NOMO-1 treated with dmso at 0.1 percent for 144 hours (cell line): ENCODE measurements around the gene LIMS1.

Source experiments
- DNase-seq: peaks from one replicate; lab custom pipeline; 2025; ENCODE audit not compliant: unreplicated experiment; lab: John Stamatoyannopoulos, UW

Gene LIMS1

DNA sequence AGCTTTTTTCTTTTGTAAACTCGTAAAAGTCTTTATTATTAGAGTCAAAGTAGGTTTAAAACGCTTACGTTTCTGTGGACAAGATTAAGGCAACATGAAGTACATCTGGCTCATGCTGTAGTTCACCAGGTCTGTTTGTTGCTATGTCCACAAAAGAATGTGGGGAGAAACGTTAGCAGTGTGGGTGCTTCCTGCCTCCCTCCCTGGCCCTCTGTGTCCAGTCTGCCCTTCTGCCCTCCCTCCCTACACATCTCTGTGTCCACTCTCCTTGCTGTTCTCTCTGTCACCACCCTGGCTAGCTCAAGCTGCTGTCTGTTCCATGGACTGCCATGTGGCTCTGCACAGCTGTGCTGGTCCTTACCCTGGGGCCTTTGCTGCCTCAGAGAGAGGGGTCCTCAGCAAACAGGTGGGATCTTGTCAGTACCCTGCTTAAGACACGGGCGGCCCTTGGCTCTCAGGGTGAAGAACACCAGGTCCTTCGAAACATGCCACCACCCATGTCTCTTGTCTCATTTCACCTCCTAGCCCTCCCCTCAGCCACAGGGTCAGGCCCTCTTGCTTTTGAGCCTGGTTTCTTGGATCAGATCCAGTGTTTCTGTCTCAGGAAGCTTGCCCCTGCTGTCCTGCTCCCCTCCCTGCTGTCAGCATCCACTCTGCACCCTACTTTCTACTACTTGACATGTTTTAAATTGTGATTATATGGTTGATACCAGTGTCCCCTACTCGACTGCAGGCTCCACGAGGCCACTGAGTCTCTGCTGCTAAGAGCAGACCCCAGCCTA, 79.2 kb downstream of the LIMS1 start:
- DNase-seq: no peak

GRCh38 chr2:108614043-108614545, 79.8 kb downstream of the LIMS1 start:
- no peak for DNase-seq

- no peak for DNase-seq
Observed at GRCh38 chr2:108614659-108615058, 80.4 kb downstream of the LIMS1 start.

DNA sequence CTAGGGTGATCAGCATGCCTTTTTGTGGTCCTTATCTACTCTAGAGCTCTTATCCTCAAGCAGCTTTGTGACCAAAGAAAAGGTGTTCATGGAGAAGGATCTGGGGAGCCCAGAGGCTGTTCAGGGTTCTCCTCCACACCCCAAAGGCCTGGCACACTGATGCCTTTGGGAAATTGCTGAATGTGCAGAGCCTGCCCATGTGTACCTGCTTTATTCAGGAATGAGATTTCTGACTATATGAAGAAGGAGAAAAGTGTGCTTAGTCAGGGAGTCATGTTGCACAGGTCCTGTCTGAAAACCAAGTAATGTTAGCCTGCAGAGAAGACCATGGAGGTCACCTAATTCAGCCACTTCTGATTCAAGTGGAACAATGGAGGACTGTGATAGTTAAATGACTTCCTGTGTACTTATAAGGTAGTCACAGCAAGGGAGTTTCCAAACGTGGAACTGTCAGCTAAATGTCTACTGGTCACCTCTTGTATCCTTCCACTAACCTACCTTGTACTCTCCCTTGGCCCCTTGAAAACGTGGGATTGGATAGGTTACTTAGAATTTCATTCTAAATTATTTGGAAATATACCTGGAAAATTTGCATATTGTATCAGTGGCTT, 81.3 kb downstream of the LIMS1 start:
- no peak for DNase-seq

- no peak for DNase-seq
Observed at GRCh38 chr2:108616318-108616717, 82.0 kb downstream of the LIMS1 start.

- no peak for DNase-seq
Observed at GRCh38 chr2:108616751-108617161, 82.5 kb downstream of the LIMS1 start.

DNA sequence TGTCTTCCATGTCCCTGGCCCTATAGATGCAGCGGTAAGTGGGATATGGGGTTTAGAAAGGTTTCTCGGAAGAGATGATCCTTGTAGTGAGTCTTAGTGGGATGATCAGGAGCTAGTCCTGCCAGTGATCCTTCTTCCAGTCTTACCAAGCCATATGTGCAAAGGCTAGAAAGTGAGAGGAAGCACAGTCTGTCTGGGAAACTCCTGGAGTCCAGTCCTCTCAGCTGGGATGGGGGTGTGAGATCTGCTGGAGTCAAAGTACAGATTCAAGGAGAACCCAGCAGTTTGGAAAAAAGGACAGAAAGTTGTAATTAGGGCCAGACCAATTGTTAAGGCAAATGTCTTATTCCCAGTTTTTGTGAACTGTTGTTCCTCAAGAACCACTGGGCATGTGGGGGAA, 83.3 kb downstream of the LIMS1 start:
- DNase-seq: no peak

DNA sequence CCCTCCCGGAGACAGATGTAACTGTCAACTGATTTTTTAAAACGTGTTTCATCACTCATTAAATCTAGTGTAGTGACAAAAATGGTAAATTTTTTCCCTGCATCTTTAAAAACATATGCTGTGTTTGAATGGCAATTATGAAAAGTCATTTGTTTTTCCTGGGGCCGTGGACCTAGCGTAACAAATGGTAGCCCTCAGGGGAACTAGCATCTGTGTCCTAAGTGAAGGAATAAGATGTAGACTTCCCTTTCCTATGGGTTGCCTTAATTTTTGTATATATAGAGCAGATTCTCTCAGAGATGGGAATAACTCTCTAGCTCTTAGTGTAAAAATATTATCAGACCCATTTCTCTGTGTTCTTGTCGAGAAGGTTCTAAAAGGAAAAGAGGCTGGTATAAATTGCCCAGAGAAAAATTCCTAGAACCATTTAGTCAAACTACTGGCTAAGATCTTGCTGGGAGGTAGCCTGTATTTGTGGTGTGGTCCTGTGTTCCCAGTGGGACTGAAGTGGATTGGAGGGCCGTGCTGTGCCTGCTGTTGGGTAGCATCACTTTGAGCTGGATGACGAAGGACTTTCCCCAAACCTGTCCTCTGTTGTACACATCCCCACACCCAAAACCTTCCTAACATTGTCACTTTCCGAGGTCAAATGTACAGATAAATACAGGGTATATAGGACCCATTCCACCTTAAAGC, 85.8 kb downstream of the LIMS1 start:
- no peak for DNase-seq

- DNase-seq: no peak
Observed at GRCh38 chr2:108620656-108621055, 86.4 kb downstream of the LIMS1 start.

DNA sequence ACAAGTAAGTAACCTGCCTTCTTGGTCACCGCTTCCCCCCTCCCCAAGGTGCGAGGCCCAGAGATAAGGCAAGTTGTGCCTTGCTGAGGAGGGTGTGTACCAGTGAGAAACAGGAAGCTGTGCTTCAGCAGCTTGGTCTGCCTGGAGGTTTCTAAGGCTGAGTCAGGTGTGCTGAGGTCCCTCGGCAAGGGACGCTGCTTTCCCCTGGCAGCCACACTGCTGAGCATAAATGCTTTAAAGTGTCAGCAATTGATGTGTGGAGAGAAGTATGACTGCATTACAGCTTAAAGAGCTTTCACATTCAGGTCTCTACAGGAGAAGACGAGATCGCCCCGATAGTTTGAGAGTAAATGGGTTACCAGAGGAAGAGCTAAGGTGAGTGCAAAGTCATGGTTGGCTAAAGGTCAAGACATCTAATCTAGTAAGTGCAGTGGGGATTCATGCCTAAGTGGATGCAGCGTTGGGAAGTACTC, 86.9 kb downstream of the LIMS1 start:
- DNase-seq: peak; percentile 15

- no peak for DNase-seq
Observed at GRCh38 chr2:108621687-108622681, 87.7 kb downstream of the LIMS1 start.

DNA sequence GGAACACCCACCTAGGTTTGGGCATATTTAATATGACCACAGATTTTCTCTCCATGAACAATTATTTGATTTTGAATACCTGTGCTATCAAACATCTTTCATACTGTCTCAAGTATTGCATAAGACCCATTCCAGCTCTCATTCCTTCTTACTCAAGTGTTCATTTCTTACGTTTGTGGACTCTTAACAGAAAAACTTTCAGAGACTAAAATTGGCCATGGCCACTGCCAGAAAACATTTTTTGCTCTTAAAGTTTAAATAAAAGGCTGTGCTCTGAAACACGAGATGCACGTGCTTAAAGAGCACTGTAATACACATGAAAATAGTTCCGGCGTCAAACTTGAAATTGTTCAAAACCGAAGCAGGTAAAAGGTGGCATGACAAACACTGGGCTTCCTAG, 89.3 kb downstream of the LIMS1 start:
- no peak for DNase-seq

DNA sequence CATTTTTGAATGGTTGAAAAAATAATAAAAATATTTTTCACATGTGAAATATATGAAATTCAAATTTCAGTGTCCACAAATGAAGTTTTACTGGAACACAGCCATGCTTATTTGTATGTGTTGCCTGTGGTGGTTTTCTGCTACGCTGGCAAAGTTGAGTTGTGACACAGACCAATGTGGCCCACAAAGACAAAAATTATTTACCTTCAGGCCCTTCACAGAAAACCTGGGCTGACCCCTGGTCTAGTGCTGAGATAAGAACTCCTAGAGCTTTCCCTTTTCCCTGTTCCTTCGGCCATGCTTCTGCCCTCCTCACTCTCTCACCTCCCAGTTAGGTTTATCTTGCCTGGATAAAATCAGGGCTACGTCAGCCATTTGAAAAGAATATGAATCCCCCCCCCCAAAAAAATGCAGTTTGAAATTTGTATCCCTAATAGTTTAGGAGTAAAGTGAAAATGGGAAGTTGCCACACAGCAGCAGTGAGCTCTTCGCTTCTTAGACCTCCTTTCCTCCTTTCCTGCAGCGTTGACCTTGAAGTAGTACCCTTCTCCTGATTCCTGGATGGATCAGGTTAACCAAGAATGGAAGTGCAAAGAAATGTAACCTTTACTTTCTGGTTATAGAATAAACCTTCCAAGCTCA, 91.0 kb downstream of the LIMS1 start:
- no peak for DNase-seq

- no peak for DNase-seq
Observed at GRCh38 chr2:108625828-108626195, 91.5 kb downstream of the LIMS1 start.

DNA sequence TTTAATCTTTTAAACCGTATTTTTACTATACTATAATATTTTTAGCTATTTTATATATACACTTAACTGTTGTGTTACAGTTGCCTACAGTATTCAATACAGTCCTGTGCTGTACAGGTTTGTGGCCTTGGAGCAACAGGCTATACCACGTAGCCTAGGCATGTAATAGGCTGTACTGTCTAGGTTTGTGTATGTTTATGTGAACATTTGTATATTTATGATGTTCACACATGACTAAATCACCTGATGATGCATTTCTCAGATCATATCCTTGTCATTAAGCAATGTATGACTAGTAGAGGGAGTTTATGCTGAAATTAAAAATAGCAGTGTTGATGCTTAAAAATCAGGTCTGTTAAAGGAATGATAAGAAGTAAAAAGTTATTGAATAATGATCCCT, 92.7 kb downstream of the LIMS1 start:
- no peak for DNase-seq

DNA sequence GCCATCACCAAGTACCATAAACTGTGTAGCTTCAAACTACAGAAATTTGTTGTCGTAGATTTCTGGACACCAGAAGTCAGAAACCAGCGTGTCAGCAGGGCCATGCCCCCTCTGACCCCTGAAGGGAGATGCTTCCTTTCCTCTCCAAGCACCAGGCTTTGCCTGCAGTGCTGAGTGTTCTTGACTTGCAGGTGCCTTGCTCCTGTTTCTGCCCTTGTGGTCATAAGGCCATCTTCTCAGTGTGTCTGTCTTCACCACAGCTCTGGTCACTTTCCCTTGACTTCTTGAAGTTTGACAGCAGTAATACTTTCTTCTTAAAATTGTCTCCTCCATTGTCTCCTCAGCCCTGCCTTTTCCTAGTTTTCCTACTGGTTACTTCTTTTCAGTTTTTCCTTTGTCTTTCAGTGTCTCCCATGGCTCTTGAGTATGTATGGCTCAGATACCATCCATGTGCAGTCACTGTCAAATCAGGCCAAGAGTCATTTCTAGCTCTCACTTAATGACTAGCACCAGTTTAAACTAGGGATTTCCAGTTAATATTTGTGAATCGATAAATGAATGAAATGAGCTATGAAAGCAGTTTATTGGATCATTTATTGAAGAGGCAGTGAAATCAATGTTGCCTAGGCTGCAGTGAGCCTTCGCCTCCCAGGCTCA, 93.8 kb downstream of the LIMS1 start:
- no peak for DNase-seq

DNA sequence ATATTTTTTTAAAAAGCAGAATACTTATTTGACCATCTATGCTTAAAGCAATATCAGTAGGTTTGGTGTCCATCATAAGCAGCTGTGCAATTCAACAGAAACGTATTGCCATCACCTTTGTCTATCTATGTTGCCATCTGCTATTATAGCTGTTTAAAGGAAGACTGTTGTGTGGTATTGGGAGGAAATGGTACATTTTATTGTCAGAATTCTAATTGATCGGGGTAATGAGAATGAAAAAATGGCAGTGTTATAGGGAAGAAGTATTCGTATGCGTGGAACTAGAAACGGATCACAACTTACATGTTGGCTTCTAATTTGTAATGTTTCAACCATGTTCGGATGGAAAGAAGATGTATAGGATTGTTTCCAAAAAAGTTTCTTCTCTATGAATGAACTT, 94.7 kb downstream of the LIMS1 start:
- DNase-seq: no peak

DNA sequence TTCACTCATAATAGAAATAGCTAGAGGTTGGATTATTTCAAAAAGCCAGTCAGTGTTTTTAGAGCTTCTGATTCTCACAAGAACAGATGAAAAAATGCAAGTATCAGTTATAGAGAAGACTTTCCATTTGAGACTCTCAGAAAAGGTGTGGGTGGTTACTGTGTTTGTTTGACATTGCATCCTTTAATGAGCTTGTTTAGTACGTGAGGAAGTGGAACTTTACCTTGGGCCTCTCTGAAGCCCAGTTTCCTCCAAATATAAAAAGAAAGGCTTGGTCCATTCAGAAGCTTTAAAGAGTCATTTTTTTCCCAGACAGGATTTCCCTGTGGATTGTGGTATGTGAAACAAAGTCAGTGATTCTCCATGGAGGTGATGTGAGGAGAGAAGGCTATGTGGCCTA, 95.1 kb downstream of the LIMS1 start:
- no peak for DNase-seq

GRCh38 chr2:108630567-108631405, 96.5 kb downstream of the LIMS1 start:
- DNase-seq: no peak
